Naive thymus-derived CD4-positive, alpha-beta T cell (primary cell): ENCODE results near the gene MAP7D1. TPM values are rescaled to one million over a fixed set of nuclear protein-coding genes. Genes with fewer than 3 reads are reported as not detected.

Experiments used
- ATAC-seq: fragments of 150-1000 bp; cut with Tn5 transposase; 2 replicates; pipeline ENCODE4 v1.10.0; 2021; ENCODE audit warnings: mild to moderate bottlenecking, moderate library complexity
- CTCF ChIA-PET: fragments of 350-600 bp; sonication (Branson Sonifier 250); formaldehyde crosslinking; loops from one replicate; lab custom pipeline; 2021; ENCODE audit warnings: antibody characterized with exemption; lab: Charles Lee
- POLR2A ChIA-PET: fragments of 350-600 bp; sonication (Branson Sonifier 250); formaldehyde crosslinking; loops from one replicate; lab custom pipeline; 2021; ENCODE audit warnings: antibody characterized with exemption, inconsistent platforms; lab: Charles Lee
- DNase-seq, 9 donors: peaks; one replicate each; pipeline versions ENCODE4 v3.0.0 to v3.0.0-alpha.2; 2020 to 2022; ENCODE audit warnings: mixed read lengths in 1 of 9
- H3K27ac ChIP-seq: one replicate; pipeline ENCODE4 v1.7.0; 2013; ENCODE audit warnings: mild to moderate bottlenecking, low read depth, low read length, moderate library complexity
- H3K27me3 ChIP-seq, 2 donors: one replicate each; pipeline ENCODE4 v1.7.0; 2013; ENCODE audit warnings: low read length in 2 of 2, mild to moderate bottlenecking in 2 of 2, moderate library complexity in 2 of 2; ENCODE audit not compliant: control insufficient read depth in 2 of 2, insufficient read depth in 2 of 2
- H3K36me3 ChIP-seq, 3 experiments: 1 replicate in 2 of 3; 2 replicates in 1 of 3; pipeline ENCODE4 v1.7.0; 2013; ENCODE audit warnings: low read length in 3 of 3, mild to moderate bottlenecking in 3 of 3, moderate library complexity in 1 of 3; ENCODE audit not compliant: insufficient read depth in 3 of 3, control insufficient read depth in 2 of 3
- H3K4me1 ChIP-seq, 2 donors: one replicate each; pipeline ENCODE4 v1.7.0; 2013; ENCODE audit warnings: low read length in 2 of 2, mild to moderate bottlenecking in 2 of 2, moderate library complexity in 1 of 2; ENCODE audit not compliant: control insufficient read depth in 2 of 2, insufficient read depth in 2 of 2
- H3K4me3 ChIP-seq: 2 replicates; pipeline ENCODE4 v1.7.0; 2013; ENCODE audit warnings: mild to moderate bottlenecking, low read length
- H3K9me3 ChIP-seq, 3 experiments: 1 replicate in 2 of 3; 2 replicates in 1 of 3; pipeline ENCODE4 v1.7.0; 2013; ENCODE audit warnings: low read length in 3 of 3; ENCODE audit not compliant: control insufficient read depth in 2 of 3
- H3K27ac Mint-ChIP-seq, 9 donors: one replicate each; pipeline ENCODE4 v1.8.0; 2020 to 2022; ENCODE audit warnings: mixed read lengths in 9 of 9, mild to moderate bottlenecking in 8 of 9, moderate library complexity in 5 of 9, inconsistent platforms in 2 of 9
- H3K27me3 Mint-ChIP-seq, 5 donors: one replicate each; pipeline ENCODE4 v1.8.0; 2021 to 2022; ENCODE audit warnings: mixed read lengths in 5 of 5, mild to moderate bottlenecking in 1 of 5
- H3K36me3 Mint-ChIP-seq, 5 donors: one replicate each; pipeline ENCODE4 v1.8.0; 2020 to 2022; ENCODE audit warnings: mixed read lengths in 5 of 5, mild to moderate bottlenecking in 3 of 5, inconsistent platforms in 1 of 5
- H3K4me1 Mint-ChIP-seq, 7 donors: one replicate each; pipeline ENCODE4 v1.8.0; 2020 to 2022; ENCODE audit warnings: mixed read lengths in 7 of 7, mild to moderate bottlenecking in 3 of 7, inconsistent platforms in 1 of 7
- H3K4me3 Mint-ChIP-seq, 10 donors: one replicate each; pipeline ENCODE4 v1.8.0; 2020 to 2022; ENCODE audit warnings: mild to moderate bottlenecking in 10 of 10, mixed read lengths in 10 of 10, moderate library complexity in 6 of 10, inconsistent platforms in 2 of 10
- H3K9me3 Mint-ChIP-seq, 11 donors: one replicate each; pipeline ENCODE4 v1.8.0; 2020 to 2022; ENCODE audit warnings: mixed read lengths in 11 of 11, mild to moderate bottlenecking in 4 of 11, inconsistent platforms in 1 of 11, moderate library complexity in 1 of 11
- intact Hi-C, 2 donors: fragments of 100-400 bp; cut with micrococcal nuclease; formaldehyde crosslinking; loops; one replicate each; pipeline ENCODE4 v1.15.1; 2023
- polyA plus RNA-seq, 2 donors: library from polyadenylated mRNA; unstranded; fragments of 300-500 nt; fragmentation: Illumina TruSeq; gene quantifications; one replicate each; pipeline ENCODE4 v1.2.3, GENCODE V29; 2021
- total RNA-seq, 6 experiments: library from RNA in 5 of 6; stranded (reverse) in 5 of 6; gene quantifications; 1 replicate in 5 of 6; 2 replicates in 1 of 6; pipeline ENCODE4 v1.2.3 and lab custom pipeline; 2021 to 2026

The MAP7D1 gene
- total and polyA plus RNA-seq, 7 experiments from 2014 or later = 15.2 to 257 (median 232) TPM

GRCh38 chr1:36151134-36151844 lies 4.7 kb upstream of the MAP7D1 start:
- intact Hi-C loops = loop anchor here in 1 of 2 donors (5.0 to 10.0 kb wide), 3 partner anchors 219 to 1404 kb away; partner anchors contain the start of genes AGO3, DNALI1, SNIP1 and ZC3H12A
- Histone ChIP-seq H3K27me3 (no peaks in the 10 kb centered on the region), H3K27ac (peak overlapping the region; percentile 91), H3K9me3 (no peaks in the 10 kb centered on the region), H3K4me3 (peak overlapping the region; percentile 76), H3K36me3 (peaks cover 0 to 7% (median 0%) of the 10 kb centered on the region in 3 experiments), H3K4me1 (peaks cover 43 to 60% of the 10 kb centered on the region in 2 donors)
- peaks cover 52 to 86% (median 67%) of the 10 kb centered on the region in 7 donors for H3K4me1 Mint-ChIP-seq
- ATAC-seq (no peak), DNase-seq (no peak)
- CTCF ChIA-PET = interaction anchor here (0.6 to 4.5 kb wide), 7 partner anchors 10 to 135 kb away, joined by 3 to 165 read pairs (median 27); partner anchors contain the start of gene THRAP3
- POLR2A ChIA-PET = interaction anchor here (2.4 to 10.6 kb wide), 5 partner anchors 14 to 134 kb away, joined by 12 to 272 read pairs (median 96); partner anchors contain the start of gene THRAP3
- H3K27me3 Mint-ChIP-seq = no peaks in the 10 kb centered on the region
- peak overlapping the region; percentile 90 to 99 (median 98) for H3K27ac Mint-ChIP-seq
- H3K4me3 Mint-ChIP-seq = peak overlapping the region; percentile 72 to 100 (median 84)
- H3K36me3 Mint-ChIP-seq = peaks cover 0 to 10% (median 0%) of the 10 kb centered on the region in 5 donors
- no peaks in the 10 kb centered on the region for H3K9me3 Mint-ChIP-seq

- peak overlapping the region; percentile 67 to 93 (median 76) for H3K4me3 Mint-ChIP-seq
- H3K4me1 Mint-ChIP-seq = peaks cover 50 to 84% (median 64%) of the 10 kb centered on the region in 7 donors
- ChIA-PET POLR2A (interaction anchor here (4.3 to 10.6 kb wide), 4 partner anchors 13 to 72 kb away, joined by 33 to 272 read pairs (median 117); partner anchors contain the start of gene THRAP3), CTCF (interaction anchor here (0.6 to 4.5 kb wide), 6 partner anchors 9 to 134 kb away, joined by 3 to 165 read pairs (median 28); partner anchors contain the start of gene THRAP3)
- H3K27me3 Mint-ChIP-seq = no peaks in the 10 kb centered on the region
- Histone ChIP-seq H3K36me3 (peaks cover 0 to 13% (median 0%) of the 10 kb centered on the region in 3 experiments), H3K4me3 (peak overlapping the region; percentile 76), H3K4me1 (peaks cover 43 to 60% of the 10 kb centered on the region in 2 donors), H3K9me3 (no peaks in the 10 kb centered on the region), H3K27me3 (no peaks in the 10 kb centered on the region), H3K27ac (peak overlapping the region; percentile 91)
- peak overlapping the region; percentile 80 to 99 (median 94) for H3K27ac Mint-ChIP-seq
- intact Hi-C loops = loop anchor here in 1 of 2 donors (5.0 to 10.0 kb wide), 3 partner anchors 220 to 1403 kb away; partner anchors contain the start of genes AGO3, DNALI1, SNIP1 and ZC3H12A
- H3K36me3 Mint-ChIP-seq = peaks cover 0 to 8% (median 0%) of the 10 kb centered on the region in 5 donors
- DNase-seq (peak in 8 of 9 donors; percentile 47 to 68 (median 60)), ATAC-seq (no peak)
- H3K9me3 Mint-ChIP-seq = no peaks in the 10 kb centered on the region
Observed at GRCh38 chr1:36151845-36152203, 4.1 kb upstream of the MAP7D1 start.

- peaks cover 0 to 14% (median 0%) of the 10 kb centered on the region in 3 experiments for H3K36me3 ChIP-seq
- POLR2A ChIA-PET = interaction anchor here (1.0 to 10.6 kb wide), 5 partner anchors 11 to 153 kb away, joined by 3 to 272 read pairs (median 96); partner anchors contain the start of gene THRAP3
- CTCF ChIA-PET = interaction anchor here (0.8 to 4.5 kb wide), 4 partner anchors 30 to 133 kb away, joined by 3 to 30 read pairs (median 8); no protein-coding TSS in a partner anchor
- no peaks in the 10 kb centered on the region for H3K9me3 Mint-ChIP-seq
- H3K27ac ChIP-seq = peak overlapping the region; percentile 91
- DNase-seq (no peak), ATAC-seq (no peak)
- no peaks in the 10 kb centered on the region for H3K27me3 ChIP-seq
- H3K9me3 ChIP-seq = no peaks in the 10 kb centered on the region
- H3K4me3 ChIP-seq = no peak overlapping the region
- H3K36me3 Mint-ChIP-seq = peaks cover 0 to 13% (median 0%) of the 10 kb centered on the region in 5 donors
- peak overlapping the region; percentile 73 to 99 (median 92) for H3K27ac Mint-ChIP-seq
- H3K4me3 Mint-ChIP-seq = peak overlapping the region in 8 of 10 donors; percentile 60 to 93 (median 84)
- intact Hi-C loops = loop anchor here in 1 of 2 donors (5.0 to 10.0 kb wide), 3 partner anchors 221 to 1401 kb away; partner anchors contain the start of genes AGO3, DNALI1, SNIP1 and ZC3H12A
- peaks cover 53 to 62% of the 10 kb centered on the region in 2 donors for H3K4me1 ChIP-seq
- peaks cover 47 to 80% (median 65%) of the 10 kb centered on the region in 7 donors for H3K4me1 Mint-ChIP-seq
- H3K27me3 Mint-ChIP-seq = no peaks in the 10 kb centered on the region
Observed at GRCh38 chr1:36153476-36153875, 2.5 kb upstream of the MAP7D1 start.

GRCh38 chr1:36154335-36154734 lies 1.6 kb upstream of the MAP7D1 start:
- peaks cover 51 to 80% (median 69%) of the 10 kb centered on the region in 7 donors for H3K4me1 Mint-ChIP-seq
- peak overlapping the region; percentile 97 for H3K27ac ChIP-seq
- no peaks in the 10 kb centered on the region for H3K9me3 Mint-ChIP-seq
- peaks cover 0 to 9% (median 0%) of the 10 kb centered on the region in 3 experiments for H3K36me3 ChIP-seq
- no peak for DNase-seq
- H3K27me3 ChIP-seq = no peaks in the 10 kb centered on the region
- no peaks in the 10 kb centered on the region for H3K9me3 ChIP-seq
- CTCF ChIA-PET = interaction anchor here (3.6 kb wide), 1 partner anchor 34 kb away, joined by 24 read pairs; no protein-coding TSS in a partner anchor
- POLR2A ChIA-PET = interaction anchor here (1.1 to 10.6 kb wide), 6 partner anchors 11 to 152 kb away, joined by 3 to 272 read pairs (median 53); partner anchors contain the start of gene THRAP3
- no peak overlapping the region for H3K4me3 ChIP-seq
- H3K4me3 Mint-ChIP-seq = peak overlapping the region; percentile 67 to 90 (median 86)
- H3K27me3 Mint-ChIP-seq = no peaks in the 10 kb centered on the region
- peaks cover 55 to 64% of the 10 kb centered on the region in 2 donors for H3K4me1 ChIP-seq
- peak overlapping the region; percentile 67 to 99 (median 95) for H3K27ac Mint-ChIP-seq
- no peak for ATAC-seq
- intact Hi-C loops = loop anchor here in 1 of 2 donors (5.0 to 10.0 kb wide), 3 partner anchors 222 to 1400 kb away; partner anchors contain the start of genes AGO3, DNALI1, SNIP1 and ZC3H12A
- peaks cover 0 to 17% (median 0%) of the 10 kb centered on the region in 5 donors for H3K36me3 Mint-ChIP-seq

GRCh38 chr1:36154765-36155407 lies 1.1 kb upstream of the MAP7D1 start:
- no peak for DNase-seq
- Histone ChIP-seq H3K9me3 (no peaks in the 10 kb centered on the region), H3K36me3 (peaks cover 0 to 9% (median 0%) of the 10 kb centered on the region in 3 experiments), H3K27ac (peak overlapping the region; percentile 97), H3K27me3 (no peaks in the 10 kb centered on the region), H3K4me3 (peak overlapping the region; percentile 97), H3K4me1 (peaks cover 58 to 66% of the 10 kb centered on the region in 2 donors)
- Mint-ChIP-seq H3K36me3 (peaks cover 0 to 20% (median 0%) of the 10 kb centered on the region in 5 donors), H3K9me3 (no peaks in the 10 kb centered on the region), H3K4me3 (peak overlapping the region; percentile 67 to 90 (median 86)), H3K27ac (peak overlapping the region; percentile 67 to 99 (median 95)), H3K4me1 (peaks cover 55 to 80% (median 71%) of the 10 kb centered on the region in 7 donors), H3K27me3 (no peaks in the 10 kb centered on the region)
- CTCF ChIA-PET = interaction anchor here (3.6 kb wide), 1 partner anchor 33 kb away, joined by 24 read pairs; no protein-coding TSS in a partner anchor
- intact Hi-C loops = loop anchor here in 1 of 2 donors (1.0 to 10.0 kb wide), 4 partner anchors 69 to 1400 kb away; partner anchors contain the start of genes AGO3, DNALI1, SNIP1 and THRAP3
- POLR2A ChIA-PET = interaction anchor here (1.1 to 10.6 kb wide), 6 partner anchors 10 to 152 kb away, joined by 3 to 272 read pairs (median 53); partner anchors contain the start of gene THRAP3
- no peak for ATAC-seq
